IPS-20b (cell line): ENCODE results near the gene SNN.
A peak's percentile ranks its signal among the peaks of the same experiment; 100 is the strongest.

Experiments
- H3K27ac ChIP-seq: one replicate; pipeline ENCODE4 v1.5.1; 2013; ENCODE audit warnings: low read length
- H3K27me3 ChIP-seq: 2 replicates; pipeline ENCODE4 v1.6.1; 2013; ENCODE audit warnings: mild to moderate bottlenecking, low read length, inconsistent platforms; ENCODE audit not compliant: insufficient read depth
- H3K36me3 ChIP-seq: 2 replicates; pipeline ENCODE4 v1.6.1; 2013; ENCODE audit warnings: low read depth, mild to moderate bottlenecking, inconsistent platforms, low read length, moderate library complexity; ENCODE audit not compliant: insufficient read depth
- H3K4me1 ChIP-seq: 2 replicates; pipeline ENCODE4 v1.6.1; 2013; ENCODE audit warnings: mild to moderate bottlenecking, control low read depth, inconsistent platforms, low read length, moderate library complexity; ENCODE audit not compliant: insufficient read depth
- H3K4me3 ChIP-seq: 2 replicates; pipeline ENCODE4 v1.5.1; 2013; ENCODE audit warnings: mild to moderate bottlenecking, low read length, inconsistent platforms
- H3K9ac ChIP-seq: 2 replicates; pipeline ENCODE4 v1.6.1; 2013; ENCODE audit warnings: low read depth, mild to moderate bottlenecking, inconsistent platforms, low read length, moderate library complexity
- H3K9me3 ChIP-seq: 2 replicates; pipeline ENCODE4 v1.6.1; 2013; ENCODE audit warnings: mild to moderate bottlenecking, low read depth, low read length, inconsistent platforms; ENCODE audit not compliant: insufficient read depth

The SNN gene

DNA sequence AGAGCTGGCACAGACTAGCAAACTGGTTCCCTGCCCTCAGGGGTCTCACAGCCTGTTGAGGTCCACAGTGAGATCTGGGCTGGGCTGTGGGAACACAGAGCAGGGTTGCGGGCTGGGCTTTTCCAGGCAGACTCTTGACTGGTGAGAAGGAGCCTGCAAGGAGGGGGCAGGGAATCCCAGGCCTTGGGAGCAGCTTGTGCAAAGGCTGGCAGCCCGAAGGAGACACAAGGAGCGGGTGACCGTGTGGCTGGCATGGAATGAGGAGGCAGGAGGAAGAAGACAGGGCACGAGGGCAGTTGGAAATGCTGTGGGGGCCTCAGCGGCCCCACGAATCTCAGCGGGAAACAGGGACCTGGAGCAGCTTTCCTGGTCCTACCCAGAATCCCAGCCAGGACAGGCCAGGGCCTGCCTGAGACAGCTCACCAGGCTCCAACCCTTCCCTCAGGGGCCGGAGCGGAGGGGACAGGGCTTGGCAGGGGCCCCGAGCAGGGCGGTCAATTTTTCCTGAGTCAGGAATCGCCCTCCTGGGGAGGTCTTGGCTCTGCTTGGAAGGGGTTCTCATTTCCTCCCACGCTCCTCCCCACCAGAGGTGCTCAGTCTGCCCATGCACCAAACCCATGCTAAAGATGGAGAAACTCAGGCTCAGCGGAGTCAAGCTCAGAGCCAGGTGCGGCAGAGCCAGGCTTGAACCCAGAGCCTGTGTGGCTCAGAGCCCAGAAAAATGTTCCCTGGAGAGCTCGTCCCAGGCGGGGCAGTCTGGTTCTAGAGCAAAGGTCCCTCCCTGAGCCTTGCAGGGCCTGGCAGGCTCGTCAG lies 9.2 kb upstream of the SNN start:
- Histone ChIP-seq H3K4me1 (no peaks in the 10 kb centered on the region; the same call in 1 of the 2 replicates), H3K9me3 (no peaks in the 10 kb centered on the region), H3K9ac (no peak overlapping the region), H3K36me3 (no peaks in the 10 kb centered on the region), H3K4me3 (no peak overlapping the region), H3K27me3 (no peaks in the 10 kb centered on the region), H3K27ac (no peak overlapping the region)

DNA sequence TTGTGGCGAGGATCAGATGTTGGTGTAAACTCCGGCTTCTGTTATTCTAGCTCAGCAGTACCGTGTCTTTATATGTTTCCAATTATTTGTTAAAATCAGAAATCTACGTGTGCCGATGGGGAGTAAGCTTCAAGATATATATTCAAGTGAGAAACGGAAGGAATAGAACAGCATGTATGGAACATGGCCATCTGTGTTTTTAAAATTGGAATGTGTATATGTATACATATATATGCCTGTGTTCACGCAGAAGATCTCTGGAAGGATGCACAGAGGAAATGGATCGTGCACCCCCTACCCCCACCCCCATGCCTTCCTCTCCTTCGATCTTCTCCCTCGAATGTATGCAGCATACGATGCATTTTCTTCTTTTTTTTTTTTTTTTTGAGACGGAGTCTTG lies 7.7 kb upstream of the SNN start:
- Histone ChIP-seq H3K9ac (no peak overlapping the region), H3K4me3 (no peak overlapping the region), H3K27ac (no peak overlapping the region), H3K27me3 (no peaks in the 10 kb centered on the region), H3K36me3 (no peaks in the 10 kb centered on the region), H3K9me3 (no peaks in the 10 kb centered on the region), H3K4me1 (peaks cover 7% of the 10 kb centered on the region; the same call in 1 of the 2 replicates)

DNA sequence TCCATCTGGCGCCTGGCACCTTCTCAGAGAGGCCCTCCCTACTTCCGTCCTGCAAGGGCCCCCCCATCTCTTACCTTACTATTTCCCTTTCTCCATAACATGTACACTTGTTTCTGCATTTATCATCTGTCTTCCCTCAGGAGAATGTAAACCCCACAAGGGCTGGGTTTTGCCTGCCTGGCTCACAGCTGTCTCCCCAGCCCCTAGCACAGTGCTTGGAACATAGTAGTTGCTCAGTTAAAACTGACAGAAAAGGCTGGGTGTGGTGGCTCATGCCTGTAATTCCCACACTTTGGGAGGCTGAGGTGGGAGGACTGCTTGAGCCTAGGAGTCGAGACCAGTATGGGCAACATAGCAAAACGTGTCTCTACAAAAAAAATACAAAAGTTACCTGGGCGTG lies 5.7 kb upstream of the SNN start:
- Histone ChIP-seq H3K27me3 (peaks cover 3% of the 10 kb centered on the region; the same call in 1 of the 2 replicates), H3K27ac (no peak overlapping the region), H3K9me3 (no peaks in the 10 kb centered on the region), H3K4me1 (peaks cover 7% of the 10 kb centered on the region; the same call in 1 of the 2 replicates), H3K36me3 (no peaks in the 10 kb centered on the region), H3K4me3 (no peak overlapping the region), H3K9ac (no peak overlapping the region)

DNA sequence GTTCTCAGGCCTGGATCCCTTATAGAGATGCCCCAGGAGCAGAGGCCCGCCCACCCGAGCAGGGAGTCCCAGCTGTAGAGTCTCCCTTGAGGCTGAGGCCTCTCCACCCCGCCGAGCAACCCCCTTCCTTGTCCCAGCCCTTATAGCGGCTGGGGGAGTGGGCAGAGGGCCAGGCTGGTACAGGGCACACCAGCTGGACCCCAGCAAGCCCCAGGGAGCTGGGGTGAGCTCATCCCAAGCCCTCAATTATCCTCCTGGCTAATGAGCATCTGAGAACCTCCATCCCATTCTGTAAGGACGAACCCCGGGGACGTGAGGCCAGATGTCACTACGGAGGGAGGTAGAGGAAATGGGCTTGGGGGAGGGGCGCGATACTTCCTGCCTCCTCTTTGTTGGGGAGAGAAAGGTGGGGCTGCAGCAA lies 3.2 kb upstream of the SNN start:
- Histone ChIP-seq H3K9ac (peak overlapping the region; percentile 13; the same call in 1 of the 2 replicates), H3K36me3 (no peaks in the 10 kb centered on the region), H3K4me3 (no peak overlapping the region; the same call in 1 of the 2 replicates), H3K4me1 (peaks cover 13% of the 10 kb centered on the region; the same call in 1 of the 2 replicates), H3K27ac (no peak overlapping the region), H3K27me3 (peaks cover 6% of the 10 kb centered on the region; the same call in 1 of the 2 replicates), H3K9me3 (no peaks in the 10 kb centered on the region)

DNA sequence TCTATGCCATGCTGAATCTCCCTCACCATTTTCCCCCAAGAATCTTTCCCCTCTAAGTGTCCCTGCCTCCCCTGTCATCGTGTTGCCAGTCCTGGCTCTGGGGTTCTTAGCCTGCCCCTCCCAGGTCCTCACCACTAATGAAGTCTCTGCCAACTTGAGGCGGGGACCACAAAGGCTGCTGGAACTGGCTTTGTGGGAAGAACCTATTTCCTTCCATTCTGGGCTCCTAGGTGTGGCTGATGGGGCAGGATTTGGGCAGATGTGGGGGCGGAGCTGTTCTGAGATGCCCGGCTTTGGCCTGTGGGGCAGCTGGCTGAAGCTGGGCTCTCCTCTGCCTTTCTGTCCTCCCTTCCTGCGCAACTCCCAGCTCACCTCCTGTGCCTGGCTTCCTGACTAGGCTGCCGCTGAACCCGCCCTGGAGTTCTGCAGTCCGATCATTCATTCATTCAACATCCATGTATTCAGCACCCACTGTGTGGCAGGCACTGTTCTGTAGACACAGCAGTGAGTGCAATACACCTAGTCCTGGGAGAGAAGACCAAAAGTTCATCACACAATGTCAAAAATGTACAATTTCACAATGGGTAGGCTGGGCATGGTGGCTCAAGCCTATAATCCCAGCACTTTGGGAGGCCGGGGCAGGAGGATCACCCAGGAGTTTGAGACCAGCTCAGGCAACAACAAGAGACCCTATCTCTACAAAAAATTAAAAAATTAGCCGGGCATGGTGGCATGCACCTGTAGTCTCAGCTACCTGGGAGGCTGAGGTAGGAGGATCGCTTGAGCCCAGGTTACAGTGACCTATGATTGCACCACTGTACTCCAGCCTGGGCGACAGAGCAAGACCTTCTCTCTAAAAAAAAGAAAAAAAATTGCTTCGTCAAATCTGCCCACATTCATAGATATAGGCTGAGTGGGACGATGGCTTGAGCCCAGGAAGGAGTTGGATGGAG lies 1.9 kb upstream of the SNN start:
- Histone ChIP-seq H3K4me1 (peaks cover 18% of the 10 kb centered on the region; the same call in 1 of the 2 replicates), H3K9me3 (no peaks in the 10 kb centered on the region), H3K9ac (no peak overlapping the region), H3K36me3 (no peaks in the 10 kb centered on the region), H3K27ac (no peak overlapping the region), H3K27me3 (peaks cover 6% of the 10 kb centered on the region; the same call in 1 of the 2 replicates), H3K4me3 (no peak overlapping the region)

DNA sequence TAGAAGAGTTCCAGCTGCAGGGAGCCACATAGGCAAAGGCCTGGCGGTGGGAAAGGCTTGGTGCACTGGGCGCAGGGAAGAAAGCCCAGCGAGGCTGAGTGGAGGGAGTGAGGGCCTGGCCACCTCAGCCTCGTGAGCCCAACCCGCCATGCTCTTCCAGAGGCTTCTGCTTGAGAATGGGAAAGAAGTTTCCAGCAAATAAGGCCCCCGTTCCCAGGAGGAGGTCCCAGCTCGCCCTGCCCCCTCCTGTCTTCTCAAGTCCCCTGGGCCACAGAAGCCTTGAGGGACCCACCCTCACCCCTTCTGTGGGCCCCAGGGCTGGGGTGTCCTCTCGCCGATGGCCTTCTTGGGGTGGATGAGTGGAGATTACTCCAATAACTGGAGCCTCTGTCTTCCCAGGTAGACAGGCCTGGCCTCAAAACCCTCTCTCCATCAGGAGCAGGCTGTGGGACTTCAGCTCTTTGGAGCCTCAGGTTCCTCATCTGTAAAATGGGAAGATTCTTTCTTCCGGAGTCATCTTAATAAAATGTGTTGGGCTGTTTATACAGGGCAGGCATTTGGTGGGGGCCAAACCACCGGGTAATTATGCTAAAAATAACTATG lies 933 bp upstream of the SNN start:
- Histone ChIP-seq H3K36me3 (no peaks in the 10 kb centered on the region), H3K4me3 (no peak overlapping the region), H3K4me1 (peaks cover 18% of the 10 kb centered on the region; the same call in 1 of the 2 replicates), H3K27me3 (peaks cover 6% of the 10 kb centered on the region; the same call in 1 of the 2 replicates), H3K9ac (no peak overlapping the region), H3K9me3 (no peaks in the 10 kb centered on the region), H3K27ac (no peak overlapping the region)

DNA sequence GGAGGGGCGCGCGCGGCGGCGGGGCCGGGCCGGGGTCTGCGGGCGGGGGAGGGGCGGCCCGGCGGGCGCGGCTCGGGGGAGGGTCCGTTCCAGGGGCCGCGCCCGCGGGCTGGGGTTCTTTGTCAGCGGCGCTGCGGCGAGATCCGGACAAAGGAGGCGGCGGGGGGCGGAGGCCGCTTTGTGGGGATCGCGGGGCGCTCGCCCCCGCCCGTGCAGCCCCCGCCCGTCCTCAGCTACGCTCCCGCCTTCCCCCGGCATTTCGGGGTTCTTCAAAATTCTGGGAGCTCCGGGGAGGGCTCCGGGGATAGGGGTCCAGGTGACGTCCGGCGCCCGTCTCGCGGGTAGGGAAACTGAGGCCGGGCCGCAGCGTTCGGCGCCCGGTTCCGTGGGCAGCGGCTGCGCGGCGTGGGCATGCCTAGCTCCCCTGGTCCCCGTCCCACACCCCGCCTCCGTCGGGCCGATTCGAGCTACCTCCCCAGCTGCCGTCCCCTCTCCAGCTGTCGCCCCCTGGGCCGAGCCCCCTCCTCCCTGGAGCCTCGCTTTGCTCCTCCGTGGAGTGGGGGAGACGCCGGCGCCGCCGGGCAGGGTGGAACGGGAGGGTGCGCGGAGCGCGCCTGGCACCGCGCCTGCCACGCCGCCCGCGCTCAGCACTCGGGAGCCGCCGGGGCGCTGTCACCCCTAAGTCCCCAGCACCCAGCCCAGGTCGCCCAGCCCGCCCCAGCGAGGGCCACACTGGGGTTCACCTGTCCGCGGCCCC lies 546 bp downstream of the SNN start:
- H3K9ac ChIP-seq: peak overlapping the region; percentile 79
- peaks cover 18% of the 10 kb centered on the region; the same call in 1 of the 2 replicates for H3K4me1 ChIP-seq
- no peaks in the 10 kb centered on the region for H3K9me3 ChIP-seq
- H3K27ac ChIP-seq: no peak overlapping the region
- H3K27me3 ChIP-seq: peaks cover 6% of the 10 kb centered on the region; the same call in 1 of the 2 replicates
- H3K4me3 ChIP-seq: peak overlapping the region; percentile 76
- no peaks in the 10 kb centered on the region for H3K36me3 ChIP-seq

DNA sequence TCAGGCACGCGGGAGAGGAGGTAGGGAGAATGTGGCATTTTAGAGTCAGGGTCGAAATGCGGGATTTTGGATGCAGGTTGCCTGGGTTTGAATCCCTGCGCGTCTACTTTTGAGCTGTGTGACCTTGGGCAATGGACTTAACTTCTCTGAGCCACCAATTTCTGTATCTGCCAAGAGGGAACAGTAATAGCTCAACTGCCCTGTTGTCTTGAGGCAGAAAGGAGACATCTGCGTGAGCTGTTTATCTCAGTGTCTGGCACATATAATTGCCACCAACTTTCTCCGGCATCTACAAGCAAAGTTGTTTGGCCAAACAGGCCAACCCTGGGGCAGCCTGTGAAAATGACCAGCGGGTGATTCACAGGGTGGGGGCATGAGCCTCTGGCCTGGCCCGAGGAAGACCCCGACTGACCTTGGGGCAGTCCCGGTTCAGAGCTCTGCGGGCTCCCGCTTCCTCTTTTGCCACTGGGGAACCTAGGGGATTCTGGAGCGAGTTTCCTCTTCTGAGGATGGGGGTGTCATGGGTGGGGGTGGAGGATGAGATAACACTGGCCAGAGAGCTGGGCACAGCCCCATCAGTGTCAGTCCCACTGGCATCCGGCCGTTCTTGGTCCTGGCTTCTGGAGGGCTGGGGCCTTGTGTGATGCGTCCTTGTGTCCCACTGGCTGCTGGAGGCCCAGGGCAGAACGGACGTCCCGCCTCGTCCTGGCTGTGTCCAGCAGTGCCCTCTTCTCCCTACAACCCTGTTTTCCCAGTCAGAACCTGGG lies 1.3 kb downstream of the SNN start:
- peak overlapping the region; percentile 76 for H3K4me3 ChIP-seq
- no peaks in the 10 kb centered on the region for H3K9me3 ChIP-seq
- H3K27ac ChIP-seq: no peak overlapping the region
- H3K36me3 ChIP-seq: no peaks in the 10 kb centered on the region
- H3K27me3 ChIP-seq: peaks cover 6% of the 10 kb centered on the region; the same call in 1 of the 2 replicates
- H3K9ac ChIP-seq: peak overlapping the region; percentile 79; the same call in 1 of the 2 replicates
- H3K4me1 ChIP-seq: peaks cover 18% of the 10 kb centered on the region; the same call in 1 of the 2 replicates

DNA sequence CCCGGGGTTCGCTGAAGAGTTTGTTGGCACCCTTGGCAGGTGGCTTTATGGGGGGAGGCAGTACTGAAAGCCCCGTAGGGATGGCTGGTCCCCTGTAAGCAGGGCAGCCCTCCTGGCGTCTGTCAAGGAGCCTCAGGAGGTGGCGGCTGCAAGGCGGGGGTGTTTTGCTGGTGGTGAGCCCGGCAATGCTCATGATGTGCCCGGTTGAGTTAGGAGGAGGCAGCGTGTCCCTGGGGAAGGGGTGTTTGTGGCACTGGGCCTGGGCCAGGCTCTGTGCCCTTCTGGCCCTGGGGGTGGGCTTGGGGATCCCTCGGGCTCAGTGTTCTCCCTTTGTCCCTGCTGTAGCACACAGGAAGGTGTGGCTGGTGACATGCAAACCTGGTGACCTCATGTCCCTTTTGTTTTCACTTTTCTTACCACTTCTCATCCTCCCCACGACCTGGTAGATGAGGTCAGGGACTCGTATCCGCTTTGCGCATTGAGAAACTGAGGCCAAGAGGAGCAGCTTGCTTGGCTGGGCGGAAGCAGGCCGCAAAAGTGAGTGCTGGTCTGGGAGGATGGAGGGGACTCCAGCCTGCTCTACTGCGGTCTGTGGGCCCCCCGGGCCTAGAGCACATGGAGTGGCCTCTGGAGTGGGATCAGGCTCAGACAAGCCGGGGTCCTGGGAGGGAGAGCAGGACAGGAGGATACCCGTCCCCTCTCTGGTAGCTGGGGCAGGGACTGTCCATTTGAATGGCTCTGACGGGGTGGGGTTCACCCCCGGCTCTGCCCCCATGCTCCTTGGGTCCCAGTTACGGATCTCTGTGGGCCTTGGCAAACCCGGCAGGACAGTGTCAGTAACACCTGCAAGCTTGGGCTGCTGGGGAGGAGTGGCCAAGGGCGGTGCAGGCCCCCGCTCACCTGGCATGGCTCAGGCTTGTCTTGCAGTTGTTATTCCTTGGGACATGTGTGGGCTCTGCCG lies 2.2 kb downstream of the SNN start:
- H3K9me3 ChIP-seq: no peaks in the 10 kb centered on the region
- peaks cover 6% of the 10 kb centered on the region; the same call in 1 of the 2 replicates for H3K27me3 ChIP-seq
- H3K4me3 ChIP-seq: peak overlapping the region; percentile 76; the same call in 1 of the 2 replicates
- H3K36me3 ChIP-seq: no peaks in the 10 kb centered on the region
- H3K27ac ChIP-seq: no peak overlapping the region
- peak overlapping the region; percentile 79 for H3K9ac ChIP-seq
- H3K4me1 ChIP-seq: peaks cover 11% of the 10 kb centered on the region; the same call in 1 of the 2 replicates
